ENCODE measurements around the gene SUPT6H. TPM values are rescaled to one million over a fixed set of nuclear protein-coding genes. Genes with fewer than 3 reads are reported as not detected.
A peak's percentile ranks its signal among the peaks of the same experiment; 100 is the strongest.

SUPT6H gene
- total RNA-seq, 3 donors from 2014 or later (not counting 1 experiment from before 2014, with no cell fraction given) = 170 to 184 (median 177) TPM

GRCh38 chr17:28737770-28738679 is 76.0 kb downstream of the SUPT6H start:
- Mint-ChIP-seq H3K4me1 (peaks cover 0 to 11% of the 10 kb centered on the region in 2 donors), H3K36me3 (no peaks in the 10 kb centered on the region), H3K27me3 (ENCODE audit: low read depth in 2 of 2) (no peaks in the 10 kb centered on the region), H3K27ac (no peak overlapping the region), H3K9me3 (no peaks in the 10 kb centered on the region), H3K4me3 (no peak overlapping the region)
- DNase-seq = no peak
- H3K36me3 ChIP-seq (ENCODE audit: control insufficient read depth, insufficient read depth, low read length) = no peaks in the 10 kb centered on the region
- peaks cover 48% of the 10 kb centered on the region for H3K4me1 ChIP-seq (ENCODE audit: control insufficient read depth, insufficient read depth, low read length)
- H3K9me3 ChIP-seq (ENCODE audit: control insufficient read depth, insufficient read depth, low read length) = no peaks in the 10 kb centered on the region
- TF ChIP-seq, protein P1, sequence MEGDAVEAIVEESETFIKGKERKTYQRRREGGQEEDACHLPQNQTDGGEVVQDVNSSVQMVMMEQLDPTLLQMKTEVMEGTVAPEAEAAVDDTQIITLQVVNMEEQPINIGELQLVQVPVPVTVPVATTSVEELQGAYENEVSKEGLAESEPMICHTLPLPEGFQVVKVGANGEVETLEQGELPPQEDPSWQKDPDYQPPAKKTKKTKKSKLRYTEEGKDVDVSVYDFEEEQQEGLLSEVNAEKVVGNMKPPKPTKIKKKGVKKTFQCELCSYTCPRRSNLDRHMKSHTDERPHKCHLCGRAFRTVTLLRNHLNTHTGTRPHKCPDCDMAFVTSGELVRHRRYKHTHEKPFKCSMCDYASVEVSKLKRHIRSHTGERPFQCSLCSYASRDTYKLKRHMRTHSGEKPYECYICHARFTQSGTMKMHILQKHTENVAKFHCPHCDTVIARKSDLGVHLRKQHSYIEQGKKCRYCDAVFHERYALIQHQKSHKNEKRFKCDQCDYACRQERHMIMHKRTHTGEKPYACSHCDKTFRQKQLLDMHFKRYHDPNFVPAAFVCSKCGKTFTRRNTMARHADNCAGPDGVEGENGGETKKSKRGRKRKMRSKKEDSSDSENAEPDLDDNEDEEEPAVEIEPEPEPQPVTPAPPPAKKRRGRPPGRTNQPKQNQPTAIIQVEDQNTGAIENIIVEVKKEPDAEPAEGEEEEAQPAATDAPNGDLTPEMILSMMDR (IDR thresholded peaks at IDR 0.05) = no peak
- intact Hi-C loops (cut with micrococcal nuclease) = no loop called here
- no peaks in the 10 kb centered on the region for H3K27me3 ChIP-seq (ENCODE audit: control insufficient read depth, insufficient read depth, low read length)
- peak in 1 of 3 donors; percentile 25 for ATAC-seq
- WGBS (ENCODE audit: insufficient coverage) = 69% methylated on average over 22 of the region's 22 CpGs
- no peak overlapping the region for H3K4me3 ChIP-seq (ENCODE audit: low read length)
- peak overlapping the region; percentile 91 for H3K27ac ChIP-seq (ENCODE audit: low read length)

GRCh38 chr17:28738680-28739384 is 76.8 kb downstream of the SUPT6H start:
- H3K27ac ChIP-seq (ENCODE audit: low read length) = peak overlapping the region; percentile 91
- Mint-ChIP-seq H3K4me3 (no peak overlapping the region), H3K27ac (no peak overlapping the region), H3K36me3 (no peaks in the 10 kb centered on the region), H3K9me3 (no peaks in the 10 kb centered on the region), H3K27me3 (ENCODE audit: low read depth in 2 of 2) (no peaks in the 10 kb centered on the region), H3K4me1 (peaks cover 0 to 17% of the 10 kb centered on the region in 2 donors)
- H3K36me3 ChIP-seq (ENCODE audit: control insufficient read depth, insufficient read depth, low read length) = no peaks in the 10 kb centered on the region
- no peaks in the 10 kb centered on the region for H3K9me3 ChIP-seq (ENCODE audit: control insufficient read depth, insufficient read depth, low read length)
- 47% methylated on average over 9 of the region's 10 CpGs for WGBS (ENCODE audit: insufficient coverage)
- DNase-seq (peak in 1 of 2 donors; percentile 85), ATAC-seq (peak; percentile 15 to 46 (median 27))
- no peaks in the 10 kb centered on the region for H3K27me3 ChIP-seq (ENCODE audit: control insufficient read depth, insufficient read depth, low read length)
- TF ChIP-seq, protein P1 (IDR thresholded peaks at IDR 0.05) = no peak
- peaks cover 55% of the 10 kb centered on the region for H3K4me1 ChIP-seq (ENCODE audit: control insufficient read depth, insufficient read depth, low read length)
- H3K4me3 ChIP-seq (ENCODE audit: low read length) = no peak overlapping the region
- intact Hi-C loops (cut with micrococcal nuclease) = no loop called here

DNA sequence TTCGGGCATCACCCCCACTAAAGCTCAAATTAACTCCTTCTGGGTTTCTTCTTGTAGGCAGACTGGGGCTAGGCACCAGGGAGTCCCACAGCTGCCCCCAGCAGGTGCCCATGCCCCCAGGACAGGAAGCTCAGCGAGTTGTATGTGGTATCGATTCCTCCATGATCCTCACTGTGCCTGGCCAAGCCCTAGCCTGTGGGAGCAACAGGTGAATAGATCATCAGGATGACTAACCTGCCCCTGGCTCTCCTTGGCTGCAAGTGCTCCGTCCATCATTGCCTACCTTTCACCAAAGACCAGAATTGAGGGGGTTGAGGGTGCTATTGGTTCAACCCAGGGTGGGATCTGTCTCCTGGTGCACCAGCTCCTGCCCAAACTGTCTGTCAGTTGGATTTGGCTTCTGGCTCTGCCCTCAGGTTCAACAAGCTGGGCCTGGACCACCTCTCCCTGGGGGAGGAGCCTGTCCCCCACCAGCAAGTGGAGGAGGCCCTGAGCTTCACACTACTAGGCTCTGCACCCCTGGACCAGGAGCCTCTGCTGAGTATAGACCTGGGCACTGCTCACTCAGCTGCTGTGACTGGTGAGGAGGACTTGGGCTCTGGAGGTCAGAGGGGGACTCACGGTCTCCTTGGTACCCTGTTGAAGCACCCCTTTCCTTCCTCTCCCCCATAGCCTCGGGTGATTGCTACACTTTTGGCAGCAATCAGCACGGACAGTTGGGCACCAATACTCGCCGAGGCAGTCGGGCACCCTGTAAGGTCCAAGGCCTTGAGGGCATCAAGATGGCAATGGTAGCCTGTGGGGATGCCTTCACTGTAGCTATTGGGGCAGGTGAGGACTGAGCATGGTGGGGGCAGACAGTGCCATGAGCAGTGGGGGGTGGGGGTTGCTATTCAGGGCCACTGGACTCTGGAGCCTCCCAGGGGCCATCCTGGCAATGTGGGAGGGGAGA is 78.7 kb downstream of the SUPT6H start:
- no peak overlapping the region for H3K4me3 ChIP-seq (ENCODE audit: low read length)
- H3K4me1 ChIP-seq (ENCODE audit: control insufficient read depth, insufficient read depth, low read length) = peaks cover 70% of the 10 kb centered on the region
- no peaks in the 10 kb centered on the region for H3K36me3 ChIP-seq (ENCODE audit: control insufficient read depth, insufficient read depth, low read length)
- Mint-ChIP-seq H3K36me3 (no peaks in the 10 kb centered on the region), H3K27me3 (ENCODE audit: low read depth in 2 of 2) (no peaks in the 10 kb centered on the region), H3K27ac (no peak overlapping the region), H3K4me3 (no peak overlapping the region), H3K9me3 (no peaks in the 10 kb centered on the region), H3K4me1 (peaks cover 0 to 31% of the 10 kb centered on the region in 2 donors)
- ATAC-seq (no peak), DNase-seq (no peak)
- TF ChIP-seq, protein P1 (IDR thresholded peaks at IDR 0.05) = no peak
- H3K27ac ChIP-seq (ENCODE audit: low read length) = peak overlapping the region; percentile 53
- no peaks in the 10 kb centered on the region for H3K27me3 ChIP-seq (ENCODE audit: control insufficient read depth, insufficient read depth, low read length)
- 76% methylated on average over 10 of the region's 10 CpGs for WGBS (ENCODE audit: insufficient coverage)
- no peaks in the 10 kb centered on the region for H3K9me3 ChIP-seq (ENCODE audit: control insufficient read depth, insufficient read depth, low read length)
- intact Hi-C loops (cut with micrococcal nuclease) = loop anchor here (5.0 kb wide), 1 partner anchor 187 kb away; no protein-coding TSS in a partner anchor

All from natural killer cell (primary cell).